HG03432 (cell line): ENCODE results near the gene CTNNA1.
A peak's percentile ranks its signal among the peaks of the same experiment; 100 is the strongest.
"Not testable (repeated sequence)": the region's sequence is repeated elsewhere in the genome, so short reads cannot be mapped to it uniquely, and the experiment has no call there.

Experiments
- ATAC-seq: cut with Tn5 transposase; IDR thresholded peaks from one replicate; pipeline ENCODE4 v1.9.1; 2021; ENCODE audit warnings: mild to moderate bottlenecking, moderate library complexity; ENCODE audit not compliant: unreplicated experiment

CTNNA1 gene

DNA sequence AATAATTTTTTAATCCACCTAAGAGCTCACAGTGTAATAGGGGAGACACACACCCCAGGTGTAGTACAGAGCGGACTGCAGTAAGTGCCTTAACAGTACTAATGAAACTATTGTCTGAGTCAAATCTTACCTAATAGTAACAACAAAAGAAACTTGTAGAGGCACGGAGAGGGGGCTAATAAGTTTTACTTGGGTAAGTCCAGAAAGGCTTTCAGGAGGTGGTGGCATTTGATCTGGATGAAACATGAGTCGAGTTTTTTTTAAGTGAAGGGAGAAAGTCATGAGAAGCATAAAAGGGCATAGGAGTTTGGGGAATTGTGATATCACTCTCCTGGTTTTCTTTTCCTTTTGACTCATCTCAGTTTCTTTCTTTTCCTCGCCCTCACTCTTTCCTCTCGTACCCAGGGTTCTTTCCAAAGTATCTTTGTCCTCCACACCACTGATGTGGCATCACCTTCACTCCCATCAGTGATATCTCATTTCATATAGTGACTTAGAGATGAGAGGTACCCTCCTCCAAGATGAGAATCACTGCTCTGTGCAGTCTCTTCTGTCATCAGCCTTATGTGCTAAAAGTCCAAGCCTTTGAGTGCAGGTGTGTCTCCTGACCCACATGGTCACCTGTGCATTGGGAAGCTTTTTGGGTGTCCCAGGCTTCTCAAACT, 2.0 kb downstream of the CTNNA1 start:
- peak; percentile 41 for ATAC-seq

DNA sequence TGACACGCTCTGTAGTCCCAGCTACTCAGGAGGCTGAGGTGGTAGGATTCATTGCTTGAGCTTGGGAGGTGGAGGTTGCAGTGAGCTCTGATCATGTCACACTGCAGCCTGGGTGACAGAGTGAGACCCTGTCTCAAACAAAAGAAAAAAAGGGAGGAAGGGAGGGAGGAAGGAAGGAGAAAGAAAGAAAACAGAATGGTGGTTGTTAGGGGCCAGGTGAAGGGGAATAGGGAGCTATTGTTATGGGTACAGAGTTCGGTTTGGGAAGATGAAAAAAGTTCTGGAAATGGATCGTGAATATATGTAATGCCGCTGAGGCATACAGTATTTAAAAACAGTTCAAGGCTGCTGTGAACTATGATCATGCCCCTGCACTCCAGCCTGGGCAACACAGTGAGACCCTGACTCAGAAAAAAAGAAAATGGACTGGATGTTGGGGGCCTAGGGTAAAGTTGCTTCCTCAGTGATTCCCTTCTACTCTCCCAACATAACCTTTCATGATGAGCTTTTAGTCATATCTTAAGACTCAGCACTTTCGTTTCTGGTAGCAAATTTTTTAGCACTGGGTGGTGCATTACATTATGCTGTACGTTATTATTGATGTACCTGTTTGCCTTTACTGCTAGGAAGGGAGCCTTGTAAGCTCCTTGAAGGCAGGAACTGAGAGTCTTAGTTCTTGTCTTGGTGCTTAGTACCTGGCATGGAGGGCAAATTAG, 4.0 kb downstream of the CTNNA1 start:
- no peak for ATAC-seq

DNA sequence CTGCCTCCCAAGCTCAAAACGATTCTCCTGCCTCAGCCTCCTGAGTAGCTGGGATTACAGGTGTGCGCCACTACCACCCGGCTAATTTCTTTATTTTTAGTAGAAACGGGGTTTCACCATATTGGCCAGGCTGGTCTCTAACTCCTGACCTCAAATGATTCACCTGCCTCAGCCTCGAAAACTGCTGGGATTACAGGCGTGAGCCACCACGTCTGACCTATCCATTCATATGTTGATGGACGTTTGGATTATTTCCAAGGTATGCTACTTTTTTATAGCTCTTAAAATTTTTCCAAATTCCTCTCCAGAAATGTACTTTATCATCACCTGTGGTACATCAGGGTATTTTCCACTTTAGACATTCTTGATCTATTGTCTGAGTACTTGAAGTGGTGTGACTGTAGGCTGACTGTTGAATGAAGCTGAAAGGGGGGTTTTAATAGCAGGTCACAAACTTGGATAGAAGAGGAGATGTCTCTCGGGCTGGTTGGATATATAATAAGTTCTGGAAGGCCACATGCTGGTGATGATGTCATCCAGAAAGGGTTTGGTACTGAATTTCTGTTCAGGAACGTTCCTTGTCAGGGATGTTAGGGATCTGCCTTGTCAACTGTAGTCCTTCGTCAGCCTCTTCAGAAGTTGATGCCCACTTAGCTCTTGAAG, 7.4 kb downstream of the CTNNA1 start:
- ATAC-seq = no peak

DNA sequence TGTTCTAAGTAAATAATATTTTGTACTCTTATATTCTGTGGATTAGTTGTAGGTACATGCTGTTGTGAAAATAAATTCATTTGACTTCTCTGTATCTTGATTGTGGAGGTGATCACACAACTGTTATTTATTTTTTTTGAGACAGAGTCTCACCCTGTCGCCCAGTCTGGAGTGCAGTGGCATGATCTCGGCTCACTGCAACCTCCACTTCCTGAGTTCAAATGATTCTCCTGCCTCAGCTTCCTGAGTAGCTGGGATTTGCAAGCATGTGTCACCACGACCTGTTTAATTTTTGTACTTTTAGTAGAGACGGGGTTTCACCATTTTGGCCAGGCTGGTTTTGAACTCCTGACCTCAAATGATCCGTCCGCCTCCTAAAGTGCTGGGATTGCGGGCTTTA, 7.9 kb downstream of the CTNNA1 start:
- not testable (repeated sequence) for ATAC-seq

DNA sequence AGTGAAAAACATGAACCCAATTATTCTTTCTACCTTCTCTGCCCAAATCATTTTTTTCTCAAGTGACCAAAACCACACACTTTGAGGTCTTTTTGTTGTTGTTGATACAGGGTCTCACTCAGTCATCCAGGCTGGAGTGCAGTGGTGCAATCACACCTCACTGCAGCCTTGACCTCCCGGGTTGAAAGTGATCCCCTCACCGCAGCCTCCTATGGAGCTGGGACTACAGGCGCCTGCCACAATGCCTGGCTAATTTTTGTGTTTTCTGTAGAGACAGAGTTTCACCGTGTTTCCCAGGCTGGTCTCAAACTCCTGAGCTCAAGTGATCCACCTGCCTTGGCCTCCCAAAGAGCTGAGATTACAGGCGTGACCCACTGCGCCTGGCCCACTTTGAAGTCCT, 8.4 kb downstream of the CTNNA1 start:
- ATAC-seq = not testable (repeated sequence)

DNA sequence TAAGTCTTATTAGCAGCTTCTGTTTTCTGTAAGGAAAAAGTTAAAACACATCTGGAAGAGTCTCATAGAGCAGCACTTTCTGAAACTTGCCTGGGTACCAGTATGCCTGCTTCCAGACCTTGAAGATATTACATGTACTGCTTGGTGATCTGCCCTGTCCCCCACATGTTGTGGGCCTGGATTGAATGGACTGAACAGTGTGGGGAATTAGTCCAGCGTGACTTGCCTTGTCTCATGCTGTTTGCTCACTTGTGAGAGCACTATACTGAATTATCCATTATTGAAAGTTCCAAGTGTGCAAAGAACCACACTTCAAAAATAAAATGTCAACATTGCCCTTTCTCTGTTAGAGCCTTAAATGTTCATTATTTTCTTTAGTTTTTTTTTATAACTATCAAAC, 8.9 kb downstream of the CTNNA1 start:
- no peak for ATAC-seq

DNA sequence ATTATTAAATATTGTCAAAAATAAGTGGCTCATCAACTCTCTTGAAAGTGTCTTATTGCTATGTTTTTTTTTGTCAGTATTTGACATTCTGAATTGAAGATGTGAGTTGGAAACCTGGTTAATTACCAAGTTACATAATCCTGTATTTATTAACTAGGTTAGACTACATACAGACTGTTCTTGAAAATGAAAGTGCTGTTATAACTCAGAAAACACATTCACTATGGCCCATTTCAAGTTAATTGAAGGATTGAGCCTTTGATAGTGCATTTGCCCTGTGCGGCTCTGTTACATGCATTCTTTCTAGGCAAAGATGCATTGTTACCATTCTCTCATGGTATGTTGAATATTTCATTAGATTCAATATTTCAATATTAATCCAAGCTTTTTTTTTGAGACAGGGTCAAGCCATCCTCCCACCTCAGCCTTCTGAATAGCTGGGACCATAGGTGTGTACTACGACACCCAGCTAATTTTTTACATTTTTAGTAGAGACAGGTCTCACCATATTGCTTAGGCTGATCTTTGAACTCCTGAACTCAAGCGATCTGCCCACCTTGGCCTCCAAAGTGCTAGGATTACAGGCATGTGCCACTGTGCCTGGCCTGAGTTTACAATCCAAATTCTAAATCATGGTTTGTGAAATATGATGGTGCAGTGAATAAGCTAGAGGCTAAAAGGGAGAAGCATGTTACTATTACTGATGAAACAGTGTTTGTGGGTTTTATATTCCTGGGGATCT, 10.0 kb downstream of the CTNNA1 start:
- no peak for ATAC-seq

DNA sequence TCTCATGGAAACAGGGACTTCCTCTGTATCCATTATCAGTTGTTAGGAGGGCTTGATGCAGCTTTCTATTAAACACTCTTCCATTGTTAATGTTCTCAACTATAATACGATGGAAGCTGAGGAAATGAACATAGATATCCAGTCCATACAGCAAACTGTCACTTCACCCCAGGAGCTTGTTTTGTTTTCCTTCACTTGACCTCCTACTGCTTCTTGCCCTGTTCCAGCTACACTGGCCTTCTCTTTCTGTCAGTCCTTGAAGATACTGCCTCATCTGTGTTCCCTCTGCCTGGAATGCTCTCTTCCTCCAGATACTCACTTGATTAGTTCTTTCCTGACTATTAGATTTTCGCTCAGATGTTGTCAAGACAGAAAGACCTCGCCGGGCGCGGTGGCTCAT, 17.1 kb downstream of the CTNNA1 start:
- ATAC-seq = no peak

DNA sequence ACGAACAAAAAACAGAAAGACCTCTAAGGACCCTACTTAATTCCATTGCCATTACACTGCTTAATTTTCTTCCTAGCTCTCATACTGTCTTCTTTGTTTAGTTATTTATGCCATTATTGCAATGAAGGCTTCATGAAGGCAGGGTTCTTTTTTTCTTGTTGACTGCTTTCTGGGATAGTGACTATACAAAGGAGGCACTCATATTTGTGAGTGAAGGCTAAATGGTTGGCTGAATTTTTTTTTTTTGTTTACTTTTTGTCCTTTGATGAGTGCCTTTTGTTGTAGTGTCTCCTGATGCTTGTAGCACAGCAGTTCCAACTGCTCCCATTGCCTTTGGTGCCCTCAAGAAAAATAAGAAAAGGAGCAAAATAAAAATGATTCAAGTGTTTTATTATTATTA, 17.8 kb downstream of the CTNNA1 start:
- ATAC-seq = no peak

DNA sequence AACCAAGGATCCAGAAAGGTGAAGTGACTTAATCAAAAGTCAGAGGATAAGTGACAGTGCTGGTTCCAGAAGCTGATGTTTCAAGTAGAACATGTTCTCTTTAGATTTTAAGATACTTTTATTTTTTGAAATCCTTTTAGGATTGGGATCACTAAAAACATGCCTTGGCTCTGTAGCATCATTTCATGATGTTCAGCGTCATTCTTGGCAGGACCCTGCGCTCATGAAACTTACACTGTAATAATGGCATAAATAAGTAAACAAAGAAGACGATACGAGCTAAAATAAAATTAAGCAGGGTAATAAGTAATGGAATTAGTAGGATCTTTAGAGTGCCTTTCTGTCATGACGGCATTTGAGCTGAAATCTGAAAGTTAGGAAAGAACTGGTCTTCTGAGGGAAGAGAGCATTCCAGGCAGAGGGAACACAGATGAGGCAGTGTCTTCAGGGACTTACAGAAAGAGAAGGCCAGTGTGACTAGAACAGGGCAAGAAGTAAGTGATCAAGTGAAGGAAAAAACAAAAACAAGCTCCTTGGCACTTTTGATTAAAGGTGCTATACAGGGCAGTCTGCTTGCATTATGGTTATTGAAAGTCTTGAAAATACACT, 19.9 kb downstream of the CTNNA1 start:
- ATAC-seq = no peak

DNA sequence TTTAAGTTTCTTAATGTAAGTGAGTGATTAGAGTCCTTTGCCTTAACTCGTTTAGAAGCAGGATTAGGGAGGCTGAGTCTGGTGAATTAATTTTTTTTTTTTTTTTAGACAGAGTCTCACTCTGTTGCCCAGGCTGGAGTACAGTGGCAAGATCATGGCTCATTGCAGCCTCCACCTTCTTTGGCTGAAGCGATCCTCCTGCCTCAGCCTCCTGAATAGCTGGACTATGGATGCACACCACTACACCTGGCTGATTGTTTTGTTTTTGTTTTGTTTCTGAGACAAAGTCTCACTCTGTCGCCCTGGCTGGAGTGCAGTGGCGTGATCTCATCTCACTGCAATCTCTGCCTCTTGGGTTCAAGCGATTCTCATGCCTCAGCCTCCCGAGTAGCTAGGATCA, 20.4 kb downstream of the CTNNA1 start:
- ATAC-seq = not testable (repeated sequence)

DNA sequence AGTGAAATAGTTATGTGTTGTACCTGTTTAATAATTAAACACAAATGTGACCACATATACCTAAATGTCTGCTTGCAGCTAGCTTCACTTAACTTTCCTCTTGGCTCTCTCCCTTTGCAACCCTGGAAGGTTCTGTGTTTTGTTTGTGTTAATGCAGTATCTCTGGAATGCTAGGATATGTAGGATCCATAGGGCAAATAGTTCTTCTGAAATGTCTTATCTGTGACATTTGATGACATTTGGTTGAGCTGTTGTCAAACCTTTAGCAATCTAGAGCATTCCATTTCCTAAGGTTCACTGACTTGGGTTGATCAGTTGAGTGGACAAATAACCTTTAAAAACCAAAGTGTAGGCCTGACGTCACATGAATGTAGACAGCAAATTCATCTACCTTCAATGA, 21.8 kb downstream of the CTNNA1 start:
- ATAC-seq = no peak

DNA sequence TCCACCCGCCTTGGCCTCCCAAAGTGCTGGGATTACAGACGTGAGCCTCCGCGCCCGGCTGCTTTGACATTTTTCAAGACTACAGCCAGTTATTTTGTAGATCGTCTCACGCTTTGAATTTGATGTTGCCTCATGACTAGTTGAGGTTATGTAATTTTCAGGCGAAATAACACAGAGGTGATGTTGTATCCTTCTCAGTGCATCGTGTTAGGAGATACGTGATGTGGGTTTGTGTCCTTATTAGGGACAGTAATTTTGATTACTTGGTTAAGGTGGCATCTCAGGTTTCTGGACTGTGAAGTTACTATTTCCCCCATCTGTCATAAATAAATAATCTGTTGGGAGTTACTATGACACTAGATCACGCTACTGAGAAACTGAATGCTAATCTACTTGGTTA, 25.0 kb downstream of the CTNNA1 start:
- no peak for ATAC-seq

DNA sequence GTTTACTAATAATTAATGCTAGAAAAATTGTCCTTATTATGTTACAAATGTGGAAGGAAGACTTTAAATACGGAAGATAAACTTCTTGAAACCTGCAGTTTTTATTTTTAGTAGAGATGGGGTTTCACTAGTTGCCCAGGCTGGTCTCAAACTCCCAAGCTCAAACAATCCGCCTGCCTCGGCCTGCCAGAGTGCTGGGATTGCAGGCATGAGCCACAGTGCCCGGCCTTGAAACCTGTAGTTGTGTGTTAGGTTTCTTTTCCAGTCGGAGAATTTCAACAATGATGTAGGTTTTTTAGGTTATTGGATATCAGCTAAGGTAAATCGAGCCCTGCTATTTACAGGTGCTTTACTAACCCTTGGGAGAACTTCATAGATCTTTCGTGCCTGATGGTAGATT, 30.8 kb downstream of the CTNNA1 start:
- no peak for ATAC-seq

DNA sequence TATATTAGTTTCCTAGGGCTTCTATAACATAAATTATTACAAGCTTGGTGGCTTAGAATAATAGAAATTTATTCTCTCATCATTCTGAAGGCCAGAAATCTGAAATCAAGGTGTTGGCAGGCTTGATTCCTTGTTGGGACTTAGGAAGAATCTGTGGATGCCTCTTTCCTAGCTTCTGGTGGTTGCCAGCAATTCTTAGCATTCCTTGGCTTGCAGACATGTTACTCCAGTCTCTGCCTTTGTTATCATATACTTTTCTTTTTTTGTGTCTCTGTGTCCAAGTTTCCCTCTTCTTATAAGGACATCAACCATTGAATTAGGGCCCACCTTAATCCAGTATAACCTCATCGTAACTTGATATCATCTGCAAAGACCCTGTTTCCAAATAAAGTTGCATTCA, 31.4 kb downstream of the CTNNA1 start:
- no peak for ATAC-seq

DNA sequence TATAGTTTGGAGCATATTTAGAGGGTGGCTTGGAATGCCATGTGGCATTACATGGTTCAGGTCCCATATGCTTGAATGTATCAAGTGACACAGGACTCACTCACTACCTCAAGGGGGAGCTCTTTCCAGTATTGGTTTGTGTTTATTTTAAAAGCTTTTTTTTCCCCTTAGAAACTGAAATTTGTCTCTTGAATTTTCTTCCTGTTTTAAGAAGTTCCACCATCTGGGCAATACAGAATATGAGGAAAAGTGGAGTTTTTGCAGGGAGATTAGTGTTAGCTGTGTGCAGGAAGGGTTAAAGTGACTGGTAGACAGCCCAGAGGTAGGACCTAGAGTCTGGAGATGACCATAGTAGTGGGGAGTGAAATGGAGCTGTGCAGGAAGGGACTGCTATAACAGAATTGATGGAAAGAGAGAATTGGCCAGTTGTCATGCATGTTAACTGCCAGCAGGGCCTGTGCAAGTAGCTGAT, 36.6 kb downstream of the CTNNA1 start:
- ATAC-seq = peak; percentile 43

DNA sequence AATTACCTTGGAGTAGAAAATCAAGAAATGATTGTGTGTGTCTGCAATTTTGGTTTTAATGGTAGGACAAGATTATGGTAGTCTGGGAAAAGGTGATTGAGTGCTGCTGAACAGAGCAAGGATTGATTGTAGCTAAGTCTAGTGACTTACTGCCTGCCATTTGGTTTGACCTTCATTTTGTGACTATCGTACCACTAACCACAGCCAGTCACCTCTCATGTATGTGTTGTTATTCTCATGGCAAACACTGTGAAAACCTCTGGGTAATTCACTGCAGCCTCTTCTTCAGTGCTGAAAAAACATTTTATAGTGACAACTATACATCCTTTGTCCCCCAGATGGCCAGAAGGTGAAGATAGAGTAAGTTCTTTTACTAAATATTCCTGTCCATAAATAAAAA, 37.5 kb downstream of the CTNNA1 start:
- no peak for ATAC-seq

DNA sequence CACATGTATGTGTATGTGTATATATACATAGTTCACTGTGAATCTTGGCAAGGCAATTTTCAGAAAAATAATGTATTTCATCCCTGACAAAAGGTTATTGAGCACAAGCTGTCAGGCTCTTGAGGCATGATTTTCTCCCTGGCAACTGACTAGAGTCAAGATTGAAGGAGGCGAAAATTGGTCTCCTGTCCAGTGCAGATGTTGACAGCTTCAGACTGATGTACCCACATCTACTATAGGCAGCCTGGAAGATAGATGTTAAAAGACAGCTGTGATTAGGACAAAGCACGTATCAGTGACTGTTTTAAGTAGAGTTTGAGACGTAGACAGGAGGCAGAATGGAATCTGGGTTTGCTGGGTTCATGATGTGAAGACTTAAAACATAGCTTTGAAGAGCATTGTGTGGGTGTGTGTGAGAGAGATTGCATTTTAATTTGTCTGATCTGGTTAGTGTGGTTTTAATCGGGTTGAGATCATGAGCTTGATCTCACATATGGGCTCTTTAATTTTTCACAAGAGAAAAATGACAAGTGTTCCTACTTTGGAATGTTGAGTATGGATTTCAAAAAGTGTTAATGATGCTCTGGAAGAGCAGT, 39.1 kb downstream of the CTNNA1 start:
- ATAC-seq = no peak

DNA sequence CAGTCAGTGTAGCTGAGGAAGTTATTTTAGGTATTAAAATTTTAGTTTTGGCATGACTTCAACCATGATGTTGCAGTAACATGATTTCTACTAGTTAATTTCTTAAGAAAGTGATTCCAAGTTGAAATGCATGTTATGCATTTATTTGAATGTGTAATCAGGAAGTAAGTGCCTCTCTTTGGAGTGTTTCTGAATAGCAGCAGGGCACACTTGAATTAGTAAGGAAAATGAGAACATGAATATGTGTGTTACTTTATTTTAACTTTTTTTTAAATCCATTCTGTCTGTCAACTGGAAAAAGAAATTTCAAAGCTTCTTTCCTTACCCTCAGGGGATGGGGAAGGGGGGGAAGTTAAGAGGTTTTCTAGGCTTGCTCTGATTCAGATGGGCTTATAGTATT, 40.4 kb downstream of the CTNNA1 start:
- no peak for ATAC-seq

DNA sequence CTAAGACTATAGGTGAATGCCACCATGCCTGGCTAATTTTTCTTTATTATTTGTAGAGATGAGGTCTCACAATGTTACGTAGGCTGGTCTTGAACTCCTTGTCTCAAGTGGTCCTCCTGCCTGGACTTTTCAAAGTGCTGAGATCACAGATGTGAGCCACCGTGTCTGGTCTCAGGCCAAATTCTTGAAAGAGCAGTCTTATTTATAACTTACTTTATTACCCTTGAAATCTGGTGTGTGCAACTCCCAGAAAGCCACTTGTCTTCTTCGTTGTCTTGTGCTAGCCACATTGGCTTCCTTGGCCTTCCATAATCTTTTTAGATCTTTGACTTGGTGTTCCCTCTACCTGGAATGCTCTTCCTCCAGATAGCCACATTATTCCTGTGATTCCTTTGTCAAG, 50.1 kb downstream of the CTNNA1 start:
- no peak for ATAC-seq

DNA sequence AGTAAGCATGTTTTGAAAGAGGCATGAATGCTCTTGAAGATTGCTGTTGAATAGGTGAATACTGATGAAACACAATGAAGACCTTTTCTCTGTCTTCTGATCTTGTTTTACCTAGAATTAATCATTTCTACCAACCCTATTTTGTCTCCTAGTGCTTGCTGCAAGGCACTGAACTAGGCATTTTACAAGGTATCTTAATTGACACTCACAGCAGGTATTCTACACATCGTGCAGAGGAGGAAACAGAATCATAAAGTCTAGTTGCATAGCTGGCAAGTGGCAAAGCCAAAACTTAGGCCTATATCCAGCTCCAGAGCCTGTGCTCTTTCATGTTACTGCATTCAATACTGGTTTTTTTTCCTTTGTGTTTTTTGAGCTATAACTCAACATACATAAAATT, 50.7 kb downstream of the CTNNA1 start:
- no peak for ATAC-seq
